Right hindlimb (tissue), 1 donor: ENCODE results near the gene KCNJ5.
A peak's percentile ranks its signal among the peaks of the same experiment; 100 is the strongest.

Source experiments
- DNase-seq: peaks from one replicate; pipeline ENCODE4 v3.0.0-alpha.2; 2018

Gene KCNJ5

DNA sequence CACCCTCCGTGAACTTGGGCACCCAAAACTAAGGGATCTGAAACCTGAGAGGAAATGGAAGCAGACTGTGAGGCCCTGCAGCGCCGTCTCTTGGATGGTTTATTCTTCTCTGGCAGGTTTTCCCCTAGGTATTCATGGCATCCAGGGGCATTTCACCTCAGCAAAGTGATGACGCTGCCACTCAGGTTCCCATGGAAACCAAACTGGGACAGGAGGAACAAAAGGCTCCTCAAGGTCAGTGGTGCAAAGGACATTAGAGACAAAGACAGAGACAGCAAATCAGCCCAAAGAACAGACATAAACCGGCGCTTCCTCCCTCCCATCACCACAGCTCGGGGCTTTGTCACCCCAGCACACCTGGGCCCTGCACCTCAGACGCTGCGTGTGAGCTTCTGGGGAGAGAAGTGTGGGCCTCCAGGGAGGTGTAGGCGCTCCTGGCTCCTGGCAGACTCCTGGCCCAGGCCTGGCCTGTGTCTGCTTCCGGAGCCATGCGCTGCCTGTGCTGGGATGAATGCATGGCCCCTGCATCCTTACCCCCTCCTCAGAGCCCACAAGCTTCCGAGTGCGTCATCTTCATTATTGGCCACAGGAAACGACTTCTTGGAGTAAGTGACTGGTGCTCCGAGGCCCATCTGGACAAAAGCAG, 45.6 kb downstream of the KCNJ5 start:
- no peak for DNase-seq

DNA sequence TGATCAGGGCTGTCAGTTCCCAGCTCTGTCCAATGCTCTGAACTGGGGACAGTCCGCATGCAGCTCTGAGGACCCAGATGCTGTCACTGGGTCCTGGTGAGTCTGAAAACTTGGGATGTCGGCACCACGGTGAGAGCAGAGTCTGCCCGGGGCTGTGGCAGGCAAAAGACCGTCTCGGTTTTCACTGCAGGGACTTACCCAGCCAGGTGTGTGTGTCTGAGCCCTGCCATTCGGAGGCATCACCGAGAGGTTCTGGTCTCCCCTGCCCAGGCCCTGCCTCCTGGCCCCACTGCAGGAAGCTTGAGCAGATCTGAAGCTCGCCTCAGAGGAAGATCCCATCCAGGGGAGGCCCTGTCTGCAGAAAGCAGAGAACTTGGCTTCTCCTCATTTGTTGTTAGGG, 46.3 kb downstream of the KCNJ5 start:
- no peak for DNase-seq

DNA sequence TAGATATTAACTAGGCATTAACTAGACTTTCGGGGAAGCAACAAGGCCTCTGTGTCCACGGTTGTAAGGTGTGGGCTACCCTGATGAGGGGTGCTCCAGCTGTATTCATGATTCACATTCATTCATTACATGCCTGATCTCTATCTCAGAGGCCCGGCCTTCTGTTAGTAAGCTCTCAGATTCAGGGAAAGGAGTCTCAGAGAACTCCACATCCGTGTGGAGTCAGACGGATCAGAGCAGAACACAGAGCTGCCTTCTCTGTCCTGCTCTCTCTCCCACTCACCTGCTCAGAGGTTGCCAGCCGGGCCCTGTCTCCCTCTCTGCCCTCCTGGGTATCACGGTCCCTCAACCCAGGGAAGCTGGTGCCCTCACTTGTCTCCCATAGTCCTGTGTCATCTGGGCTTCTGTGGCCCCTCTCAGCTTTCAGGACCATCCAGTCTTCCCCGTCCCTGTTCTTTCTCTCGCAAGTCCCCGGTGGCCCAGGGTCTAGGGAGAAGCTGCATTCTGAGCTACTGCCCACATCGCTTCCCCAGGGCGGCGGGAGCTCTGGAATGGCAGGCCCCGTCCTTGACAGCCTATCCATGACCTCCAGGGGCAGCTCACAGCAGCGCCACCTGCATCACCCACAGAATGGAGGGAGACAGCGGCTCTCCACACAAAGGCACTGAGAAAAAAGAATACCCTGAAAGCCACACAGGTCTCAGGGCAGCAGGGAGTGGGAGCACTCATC, 47.2 kb downstream of the KCNJ5 start:
- DNase-seq = no peak

- no peak for DNase-seq
Observed at GRCh38 chr11:128939591-128939990, 48.4 kb downstream of the KCNJ5 start.

DNA sequence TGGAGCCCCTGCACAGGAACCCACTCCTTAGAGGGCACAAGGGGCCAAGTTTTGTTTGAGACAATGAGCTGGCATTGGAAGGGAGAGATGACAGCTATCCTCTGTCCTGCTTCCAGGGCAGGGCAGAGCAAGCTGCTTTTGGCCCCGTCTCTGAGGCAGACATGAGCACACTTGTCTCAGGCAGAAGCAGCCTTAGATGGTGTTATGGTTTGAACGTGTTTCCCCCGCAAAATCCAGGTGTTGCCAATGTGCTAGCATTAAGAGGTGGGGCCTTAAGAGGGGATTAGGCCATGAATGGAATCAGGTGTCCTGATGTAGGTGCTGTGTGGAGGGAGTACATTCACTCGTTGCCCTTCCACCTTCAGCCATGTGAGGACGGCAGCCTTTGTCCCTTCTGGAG, 49.0 kb downstream of the KCNJ5 start:
- no peak for DNase-seq

DNA sequence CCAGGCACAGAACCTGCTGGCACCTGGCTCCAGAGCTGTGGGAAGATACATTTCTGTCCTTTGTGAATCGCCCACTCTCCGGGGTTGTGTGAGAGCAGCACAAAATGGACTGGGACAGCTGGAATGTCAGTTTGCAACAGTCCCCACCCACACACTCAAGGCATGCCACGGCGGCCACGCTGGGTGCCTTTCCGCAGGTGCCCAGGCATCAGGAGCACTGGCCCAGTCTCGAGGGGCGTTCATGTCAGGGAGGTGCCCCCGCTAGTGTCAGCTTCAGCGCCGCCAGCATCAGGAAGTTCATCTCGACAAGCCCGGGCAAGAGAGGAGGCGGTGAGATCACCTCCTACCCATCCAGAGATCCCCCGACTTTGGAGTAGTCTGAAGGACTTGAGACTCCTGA, 49.4 kb downstream of the KCNJ5 start:
- no peak for DNase-seq

DNA sequence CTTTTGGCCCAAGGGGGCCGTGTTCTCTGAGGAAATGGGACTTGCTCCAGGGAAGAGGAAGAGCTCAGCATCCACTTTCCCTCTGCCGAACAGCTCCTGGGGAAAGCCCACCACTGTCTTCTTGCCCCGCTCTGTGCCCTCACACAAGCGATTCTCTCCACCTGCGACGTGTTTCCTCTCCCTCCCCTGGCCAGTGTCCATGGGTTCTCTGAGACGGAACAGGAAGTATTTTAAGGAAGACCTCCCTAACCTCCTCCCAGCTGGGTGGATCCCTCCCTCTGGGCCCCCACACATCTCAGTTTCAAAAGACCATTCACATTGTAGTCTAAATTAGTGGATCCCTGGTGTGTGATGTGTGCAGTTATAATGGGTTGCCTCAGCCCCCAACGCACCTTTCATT, 50.0 kb downstream of the KCNJ5 start:
- DNase-seq = no peak

DNA sequence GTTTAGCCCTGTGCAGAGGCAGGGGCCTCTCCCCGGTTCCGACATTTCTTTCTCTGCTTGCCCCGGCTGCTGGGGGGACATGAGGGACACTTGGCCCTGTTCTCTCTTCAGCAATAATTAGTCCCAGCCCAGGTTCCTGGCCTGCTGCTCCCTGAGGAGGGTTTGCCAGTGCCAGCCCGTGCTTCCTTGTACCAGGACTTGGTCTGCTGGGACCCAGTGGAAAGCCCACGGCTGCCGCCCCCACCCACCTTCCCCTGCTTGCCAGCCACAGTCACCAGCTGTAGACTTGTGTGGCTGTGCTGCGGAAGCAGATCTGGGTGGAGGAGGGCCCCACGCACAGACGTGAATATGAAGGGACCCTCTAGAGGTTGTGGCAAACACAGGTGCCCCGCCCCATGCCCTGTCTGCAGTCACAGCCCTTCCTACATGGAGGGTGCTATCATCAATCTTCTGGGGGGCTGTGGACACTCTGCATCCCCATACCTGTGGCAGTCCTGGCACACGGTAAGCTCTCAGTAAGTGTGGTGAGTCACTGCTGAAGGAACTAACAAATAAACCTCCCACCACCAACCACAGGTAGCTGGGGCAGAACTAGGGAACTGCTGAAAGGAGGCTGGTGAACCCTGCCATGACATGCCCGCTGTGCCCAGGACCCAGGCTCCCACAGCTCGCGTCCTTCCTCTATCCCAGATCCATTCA, 50.6 kb downstream of the KCNJ5 start:
- no peak for DNase-seq

- DNase-seq = no peak
Observed at GRCh38 chr11:128942272-128942612, 51.1 kb downstream of the KCNJ5 start.

- DNase-seq = peak; percentile 61
Observed at GRCh38 chr11:128942817-128943427, 51.8 kb downstream of the KCNJ5 start, which contains the start of gene TP53AIP1. Gene TP53AIP1, minus strand, starts transcription at chr11:128942871. Its CDS starts 5,053 bp downstream, at chr11:128937818.

DNA sequence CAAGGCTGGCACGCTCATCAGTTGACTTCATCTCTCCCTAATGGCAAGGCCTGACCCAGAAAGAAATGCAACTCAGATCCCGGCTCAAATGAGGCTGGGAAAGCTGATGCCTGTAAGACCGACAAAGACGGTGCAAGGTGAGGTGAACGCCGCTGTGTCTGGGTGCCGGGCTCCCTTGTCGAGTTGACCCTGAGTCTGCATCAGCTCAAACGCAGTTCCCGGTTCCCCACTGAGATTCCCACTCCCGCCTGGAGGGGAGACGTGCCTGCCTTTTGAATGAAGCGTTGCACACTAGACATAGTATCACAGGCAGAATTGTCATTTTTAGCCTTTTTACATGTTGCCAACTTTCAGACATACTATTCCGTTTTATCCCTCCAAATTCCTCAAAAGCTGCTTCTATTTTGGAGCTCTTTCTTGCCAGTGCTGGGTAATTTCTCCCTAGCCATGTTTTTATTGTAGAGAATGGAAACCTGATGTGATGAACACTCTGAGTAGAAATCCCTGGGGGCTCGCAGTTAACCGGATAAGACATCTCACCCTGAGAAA, 52.3 kb downstream of the KCNJ5 start:
- DNase-seq = no peak

GRCh38 chr11:128946648-128947047, 55.5 kb downstream of the KCNJ5 start:
- DNase-seq = no peak

- no peak for DNase-seq
Observed at GRCh38 chr11:128947773-128948172, 56.6 kb downstream of the KCNJ5 start.

GRCh38 chr11:128948583-128948982, 57.4 kb downstream of the KCNJ5 start:
- no peak for DNase-seq

DNA sequence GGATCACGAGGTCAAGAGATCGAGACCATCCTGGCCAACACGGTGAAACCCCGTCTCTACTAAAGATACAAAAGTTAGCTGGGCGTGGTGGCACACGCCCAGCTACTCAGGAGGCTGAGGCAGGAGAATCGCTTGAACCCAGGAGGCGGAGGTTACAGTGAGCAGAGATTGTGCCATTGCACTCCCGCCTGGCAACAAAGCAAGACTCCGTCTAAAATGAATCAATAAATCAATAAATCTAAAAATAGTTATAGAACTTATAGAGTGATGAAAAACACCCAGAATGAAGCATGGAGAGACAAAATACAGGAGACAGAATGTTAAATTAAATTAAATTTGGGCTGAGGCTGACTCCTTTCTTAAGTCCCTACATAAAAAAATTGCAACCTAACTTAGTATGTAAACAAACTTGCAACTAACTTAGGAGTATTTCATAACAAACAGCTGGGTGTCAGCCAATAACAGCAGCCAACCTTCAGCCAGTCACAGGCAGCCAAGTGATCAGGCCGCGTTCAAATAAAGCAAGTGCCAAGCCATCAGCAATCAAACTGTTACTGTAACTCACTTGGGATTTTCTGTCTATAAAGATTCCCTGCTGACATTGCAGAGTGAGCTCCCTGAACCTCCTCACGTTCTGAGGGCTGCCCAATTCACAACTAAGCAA, 58.8 kb downstream of the KCNJ5 start:
- no peak for DNase-seq

- DNase-seq = no peak
Observed at GRCh38 chr11:128953151-128953550, 62.0 kb downstream of the KCNJ5 start.

- DNase-seq = no peak
Observed at GRCh38 chr11:128955636-128956035, 64.5 kb downstream of the KCNJ5 start.

DNA sequence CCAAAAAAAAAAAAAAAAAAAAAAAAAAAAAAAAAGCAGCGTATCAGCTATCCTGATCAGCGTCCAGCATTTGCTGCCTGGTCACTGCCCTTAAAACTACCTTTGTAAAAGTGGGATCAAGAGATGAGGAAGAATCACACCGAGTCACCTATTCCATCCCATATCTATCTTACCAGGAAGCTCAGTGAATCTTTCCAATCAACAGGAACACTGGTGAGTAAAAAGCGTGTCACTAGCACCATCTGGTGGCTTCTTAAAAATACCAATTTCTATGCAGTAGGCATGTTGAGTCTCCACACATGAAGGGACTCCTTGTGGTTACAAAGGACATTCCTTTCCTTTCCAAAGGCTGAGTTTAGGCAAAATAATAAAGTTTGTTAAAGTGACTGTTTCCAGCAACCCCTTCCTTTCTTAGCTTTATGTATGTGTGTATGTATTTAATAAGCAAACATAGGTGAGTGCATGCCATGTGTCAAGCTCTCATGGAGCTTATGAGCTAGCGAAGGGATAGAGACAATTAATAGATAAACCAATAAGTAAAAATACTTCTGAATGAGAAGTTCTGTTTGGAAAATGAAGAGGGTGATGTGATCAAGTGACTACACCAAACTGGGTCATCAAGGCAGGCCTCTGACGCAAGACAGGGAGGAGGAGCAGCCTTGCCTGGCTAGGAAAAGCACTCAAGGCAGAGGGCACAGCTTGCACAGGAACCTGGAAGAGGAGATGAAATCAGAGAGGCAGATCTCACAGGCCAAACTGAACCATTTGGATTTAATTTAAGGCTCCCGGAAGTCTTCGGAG, 65.4 kb downstream of the KCNJ5 start:
- peak; percentile 49 for DNase-seq

GRCh38 chr11:128957202-128957482, 66.0 kb downstream of the KCNJ5 start:
- DNase-seq = no peak

- no peak for DNase-seq
Observed at GRCh38 chr11:128961645-128962044, 70.5 kb downstream of the KCNJ5 start.

DNA sequence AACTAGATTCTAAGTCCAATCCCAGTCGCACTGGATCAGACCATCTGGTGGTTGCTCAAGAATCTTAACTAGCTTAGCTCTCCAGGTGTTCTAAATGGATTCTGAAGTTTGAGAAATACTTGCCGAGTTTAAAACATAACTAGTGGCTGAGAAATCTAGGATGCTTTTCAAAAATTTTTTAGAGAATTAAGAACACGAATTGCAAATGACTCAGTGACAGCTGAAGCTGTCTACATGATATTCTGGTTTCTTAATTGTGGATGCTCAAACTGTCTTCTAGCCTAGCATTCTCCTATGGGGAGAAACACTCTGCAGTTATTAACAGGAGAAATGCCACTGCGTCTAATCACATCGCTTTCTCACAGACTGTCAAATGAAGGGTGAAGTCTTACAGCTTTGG, 71.7 kb downstream of the KCNJ5 start:
- DNase-seq = no peak

- no peak for DNase-seq
Observed at GRCh38 chr11:128963744-128964325, 72.7 kb downstream of the KCNJ5 start.
